GDM1 (cell line): ENCODE results near the gene MCTP2.

ENCODE experiments used
- DNase-seq: peaks from one replicate; lab custom pipeline; 2025; lab: John Stamatoyannopoulos, UW

The MCTP2 gene, protein sequence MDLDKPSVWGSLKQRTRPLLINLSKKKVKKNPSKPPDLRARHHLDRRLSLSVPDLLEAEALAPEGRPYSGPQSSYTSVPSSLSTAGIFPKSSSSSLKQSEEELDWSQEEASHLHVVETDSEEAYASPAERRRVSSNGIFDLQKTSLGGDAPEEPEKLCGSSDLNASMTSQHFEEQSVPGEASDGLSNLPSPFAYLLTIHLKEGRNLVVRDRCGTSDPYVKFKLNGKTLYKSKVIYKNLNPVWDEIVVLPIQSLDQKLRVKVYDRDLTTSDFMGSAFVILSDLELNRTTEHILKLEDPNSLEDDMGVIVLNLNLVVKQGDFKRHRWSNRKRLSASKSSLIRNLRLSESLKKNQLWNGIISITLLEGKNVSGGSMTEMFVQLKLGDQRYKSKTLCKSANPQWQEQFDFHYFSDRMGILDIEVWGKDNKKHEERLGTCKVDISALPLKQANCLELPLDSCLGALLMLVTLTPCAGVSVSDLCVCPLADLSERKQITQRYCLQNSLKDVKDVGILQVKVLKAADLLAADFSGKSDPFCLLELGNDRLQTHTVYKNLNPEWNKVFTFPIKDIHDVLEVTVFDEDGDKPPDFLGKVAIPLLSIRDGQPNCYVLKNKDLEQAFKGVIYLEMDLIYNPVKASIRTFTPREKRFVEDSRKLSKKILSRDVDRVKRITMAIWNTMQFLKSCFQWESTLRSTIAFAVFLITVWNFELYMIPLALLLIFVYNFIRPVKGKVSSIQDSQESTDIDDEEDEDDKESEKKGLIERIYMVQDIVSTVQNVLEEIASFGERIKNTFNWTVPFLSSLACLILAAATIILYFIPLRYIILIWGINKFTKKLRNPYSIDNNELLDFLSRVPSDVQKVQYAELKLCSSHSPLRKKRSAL

DNA sequence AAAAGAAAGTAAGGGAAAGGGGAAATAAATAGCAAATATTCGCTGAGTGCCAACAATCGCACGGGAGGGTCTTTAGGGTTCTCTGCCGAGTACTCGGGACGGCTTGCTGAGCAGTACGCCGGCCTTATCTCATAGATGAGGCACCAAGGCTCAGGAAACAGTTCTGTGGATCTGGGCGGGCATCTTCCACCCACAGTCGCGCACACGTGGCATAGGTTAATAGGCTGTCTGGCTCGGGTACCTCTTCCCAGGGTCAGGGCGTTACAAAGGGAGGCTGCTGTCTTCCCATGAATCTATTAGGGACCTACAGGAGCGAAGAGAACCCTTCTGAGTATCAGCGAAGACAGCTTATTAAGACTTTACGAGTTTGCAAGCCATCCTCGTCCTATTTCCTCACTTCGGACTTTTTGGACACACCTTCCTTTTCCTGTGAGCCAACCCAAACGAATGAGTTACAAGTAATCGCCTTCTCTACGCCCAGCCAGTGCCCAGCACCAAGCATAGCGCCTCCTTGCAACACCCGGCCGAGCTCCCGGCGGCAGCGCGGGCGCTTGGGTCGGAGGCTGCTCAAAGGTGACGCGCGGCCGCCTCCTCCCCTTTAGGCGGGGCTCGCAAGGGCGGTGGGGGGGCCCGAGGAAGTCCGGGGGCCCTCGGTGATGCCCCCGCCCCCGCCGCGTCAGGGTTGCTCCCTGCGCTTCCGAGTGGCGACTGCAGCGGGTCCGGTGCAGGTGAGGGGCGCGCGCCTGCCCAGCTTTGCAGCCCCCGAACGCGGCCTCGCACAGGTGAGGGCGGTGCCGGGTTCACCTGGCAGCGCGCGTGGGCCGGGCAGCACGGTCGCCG, at the start of gene MCTP2:
TSS of gene MCTP2 (plus strand) at position 679 of the 840 bp plus-strand sequence. CDS start 66,705 bp downstream, outside the sequence.
- peak; percentile 75 for DNase-seq

DNA sequence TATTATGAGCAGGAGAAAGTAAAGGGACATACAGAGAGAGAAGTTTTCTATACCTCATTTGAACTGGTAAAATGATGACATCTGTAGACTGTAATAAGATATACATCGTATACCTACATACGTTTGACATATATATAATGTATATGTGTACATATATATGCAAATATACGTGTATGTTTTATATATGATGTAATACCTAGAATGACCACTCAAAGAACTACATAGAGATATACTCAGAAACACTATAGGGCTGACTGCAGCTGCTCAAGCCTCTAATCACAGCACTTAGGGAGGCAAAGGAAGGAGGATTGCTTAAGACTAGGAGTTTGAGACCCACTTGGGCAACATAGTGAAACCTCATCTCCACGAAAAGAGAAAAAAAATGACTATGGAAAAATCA, 48.5 kb upstream of the MCTP2 start:
- no peak for DNase-seq

DNA sequence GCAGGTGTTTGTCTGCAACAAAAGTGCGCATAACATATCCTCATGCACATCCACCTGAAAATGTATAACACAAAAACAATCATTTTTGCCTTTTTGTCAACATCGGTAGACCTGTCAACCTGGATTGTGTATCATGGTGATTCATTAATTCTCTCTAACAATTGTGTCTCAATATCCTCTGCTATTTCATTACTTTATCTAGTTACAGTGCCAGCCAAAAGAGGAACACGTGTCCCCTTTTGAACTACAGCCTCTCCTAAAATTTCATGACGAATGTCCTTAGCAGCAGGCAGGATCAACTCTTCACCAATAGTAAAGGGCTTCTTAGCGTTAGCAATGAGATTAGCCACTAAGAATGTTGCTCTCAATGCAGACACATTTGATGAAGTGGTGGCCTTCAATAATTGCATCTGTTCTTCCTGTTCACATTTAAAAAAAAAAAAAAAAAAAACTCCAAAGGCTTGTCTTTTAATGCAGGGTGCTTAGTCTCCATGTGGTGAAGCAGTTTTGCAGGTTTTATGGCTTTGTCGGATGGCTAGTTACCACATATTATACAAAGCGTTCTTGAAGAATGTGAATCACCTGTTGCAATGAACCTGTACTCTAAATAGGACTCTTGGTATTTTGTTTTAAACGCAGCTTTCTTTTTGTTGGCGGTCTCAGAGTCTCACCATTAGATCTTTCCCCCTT, 45.7 kb upstream of the MCTP2 start:
- no peak for DNase-seq

DNA sequence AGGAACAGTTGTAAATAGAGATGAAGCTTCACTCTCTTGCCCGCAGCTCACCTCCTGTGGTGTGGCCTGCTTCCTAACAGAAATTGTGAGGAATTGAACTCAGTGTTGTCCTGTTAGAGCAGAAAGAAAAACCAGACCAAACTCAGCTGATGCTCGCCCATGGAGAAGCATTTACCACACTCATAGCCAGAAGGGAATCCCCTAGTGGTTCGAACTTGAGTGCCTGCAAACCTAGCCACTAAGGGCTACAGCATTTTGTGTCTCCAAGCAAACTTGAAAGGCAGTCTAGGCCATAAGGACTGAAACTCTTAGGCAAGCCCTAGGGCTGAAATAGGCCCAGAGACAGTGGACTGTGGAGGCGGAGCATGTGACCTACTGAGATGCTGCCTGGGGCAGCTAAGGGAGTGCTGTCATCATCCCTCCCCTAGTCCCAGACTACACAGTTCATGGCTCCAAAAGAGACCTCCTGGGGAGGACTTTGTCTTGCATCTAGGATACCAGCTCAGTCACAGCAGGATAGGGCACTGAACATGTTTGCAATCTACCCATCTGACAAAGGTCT, 44.5 kb upstream of the MCTP2 start:
- DNase-seq: no peak

DNA sequence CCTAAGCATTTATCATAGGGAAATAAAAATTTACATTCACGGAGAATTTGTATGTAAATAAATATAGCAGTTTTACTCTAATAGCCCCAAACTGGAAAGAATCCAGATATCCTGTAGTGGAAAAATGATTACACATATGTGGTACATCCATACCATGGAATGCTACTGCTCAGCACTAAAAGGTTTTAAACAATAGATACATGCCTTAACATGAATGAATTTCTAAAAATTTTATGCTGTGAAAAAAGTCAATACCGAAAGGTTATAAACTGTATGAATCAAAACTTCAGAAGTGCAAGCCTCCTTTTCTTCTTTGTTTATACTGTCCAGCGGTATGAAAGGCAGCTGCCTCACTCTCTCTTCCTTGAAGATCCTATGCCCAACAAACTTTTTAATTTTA, 37.5 kb upstream of the MCTP2 start:
- no peak for DNase-seq

DNA sequence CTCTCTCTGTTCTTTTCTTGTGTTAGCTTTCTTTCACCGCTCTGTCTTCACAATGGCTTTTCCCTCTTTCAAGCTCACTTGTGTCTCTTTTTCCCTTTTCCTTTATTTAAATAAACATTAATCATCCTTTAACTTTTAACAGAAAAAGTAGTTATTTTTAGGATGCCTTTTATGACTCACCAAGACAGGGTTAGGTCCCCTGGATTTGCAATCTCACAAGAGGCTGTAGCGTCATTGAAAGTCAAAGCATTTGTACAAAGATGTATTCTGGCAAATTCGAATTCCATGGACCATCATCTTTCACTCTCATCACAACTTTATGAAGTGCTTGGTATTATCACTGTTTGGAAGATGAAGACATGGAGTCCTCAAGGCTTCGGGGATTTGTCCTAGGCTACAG, 34.8 kb upstream of the MCTP2 start:
- no peak for DNase-seq

DNA sequence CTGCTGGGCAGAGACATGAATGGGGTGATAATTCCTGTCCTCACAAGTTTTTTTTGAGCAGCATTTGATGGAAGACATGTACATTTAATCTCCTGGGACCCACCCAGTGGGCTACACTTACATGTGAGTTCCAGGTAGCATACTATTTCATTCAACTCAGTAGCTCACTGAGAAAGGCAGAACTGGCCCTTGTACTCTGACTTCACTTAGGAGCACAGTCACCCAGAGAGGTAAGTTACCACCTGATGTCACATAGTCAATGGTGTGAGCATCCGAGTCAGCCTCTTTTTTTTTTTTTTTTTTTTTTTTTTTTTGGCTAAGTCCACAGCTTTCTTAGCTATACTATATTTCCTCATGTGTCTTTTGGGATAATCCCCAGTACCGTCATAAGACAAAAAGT, 32.7 kb upstream of the MCTP2 start:
- DNase-seq: no peak

DNA sequence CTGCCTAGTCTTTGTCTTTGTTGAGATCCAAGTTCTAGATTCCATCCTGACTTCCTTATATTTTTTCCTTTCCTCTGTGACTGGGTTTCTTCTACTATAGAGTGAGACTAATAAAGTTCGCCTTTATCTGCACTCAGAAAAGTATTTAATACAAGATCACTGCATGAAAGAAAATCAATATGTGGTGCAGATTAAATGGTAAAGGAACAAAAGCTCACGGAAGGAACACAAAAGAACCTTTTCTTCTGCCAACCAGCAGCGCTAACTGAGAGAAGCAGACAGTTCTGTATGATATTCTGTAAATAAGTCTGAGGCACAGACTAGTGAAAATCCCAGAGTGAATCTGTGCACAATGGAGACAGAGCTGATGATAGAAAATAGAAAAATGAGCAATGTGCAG, 31.6 kb upstream of the MCTP2 start:
- DNase-seq: no peak

DNA sequence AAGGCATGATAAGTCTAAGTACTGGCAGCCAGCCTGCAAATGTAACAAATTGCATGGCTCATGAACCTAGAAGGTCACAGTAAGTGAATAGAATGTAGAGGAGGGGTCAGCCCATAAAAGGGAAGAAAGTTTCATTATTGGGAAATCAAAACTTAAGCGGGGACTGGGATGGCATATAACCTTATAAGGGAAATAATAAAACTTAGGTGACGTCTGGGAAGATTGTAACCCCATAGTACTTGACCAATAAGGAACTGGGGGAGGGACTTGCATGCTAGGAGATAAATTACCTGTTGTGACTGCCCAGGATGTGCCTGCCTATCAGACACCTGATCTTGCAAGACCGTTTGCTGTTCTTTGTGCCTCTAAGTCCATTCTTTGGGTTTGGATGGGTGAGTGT, 28.1 kb upstream of the MCTP2 start:
- DNase-seq: no peak

DNA sequence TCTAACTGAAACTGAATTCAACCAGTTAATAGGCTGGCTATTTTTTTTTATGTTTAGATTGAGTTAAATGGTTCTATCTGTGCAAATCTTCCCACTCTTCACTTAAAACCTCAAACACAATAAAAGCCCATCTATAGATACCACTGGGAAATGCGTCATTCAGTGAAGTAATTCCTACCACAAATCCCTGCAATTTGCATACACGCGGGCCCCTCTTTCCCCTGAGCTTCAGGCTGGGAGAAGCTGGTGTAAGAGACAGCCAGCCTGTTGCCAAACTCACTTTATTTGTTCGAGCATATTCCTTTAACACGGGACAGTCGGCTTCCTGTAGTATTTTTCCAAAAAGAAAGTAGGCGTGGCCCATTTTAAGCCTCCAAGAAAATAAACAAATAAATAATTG, 26.0 kb upstream of the MCTP2 start:
- no peak for DNase-seq

DNA sequence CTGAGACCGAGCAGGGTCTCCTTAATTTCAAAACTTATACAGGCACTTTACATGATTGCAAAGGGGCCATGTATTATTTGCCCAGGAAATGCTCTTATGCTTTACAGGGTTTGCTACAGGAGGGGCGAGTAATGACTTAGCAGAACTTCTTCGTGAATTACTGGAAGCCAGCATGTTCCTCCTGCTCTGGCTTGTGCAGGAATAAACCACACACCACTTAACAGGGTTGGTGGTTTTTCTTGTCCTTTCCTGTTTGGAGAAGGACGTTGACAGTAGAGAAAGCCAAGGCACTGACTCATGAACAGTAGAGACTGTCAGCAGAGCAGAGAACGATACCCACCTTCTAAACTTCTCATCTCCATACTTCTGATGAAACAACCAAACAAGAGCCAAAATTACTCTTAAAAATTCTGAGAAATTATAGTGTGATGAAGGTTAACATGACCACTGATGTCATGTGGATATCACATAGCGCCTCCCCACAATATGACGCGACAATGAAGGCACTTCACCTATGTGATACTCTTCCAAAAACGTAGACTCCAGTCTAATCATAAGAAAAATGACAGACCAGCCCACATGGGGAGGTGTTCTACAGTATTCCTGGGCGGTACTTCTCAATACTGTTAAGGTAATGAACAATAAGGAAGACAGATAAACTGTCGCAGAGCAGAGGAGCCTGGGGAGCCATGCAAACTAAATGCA, 24.7 kb upstream of the MCTP2 start:
- peak; percentile 90 for DNase-seq

DNA sequence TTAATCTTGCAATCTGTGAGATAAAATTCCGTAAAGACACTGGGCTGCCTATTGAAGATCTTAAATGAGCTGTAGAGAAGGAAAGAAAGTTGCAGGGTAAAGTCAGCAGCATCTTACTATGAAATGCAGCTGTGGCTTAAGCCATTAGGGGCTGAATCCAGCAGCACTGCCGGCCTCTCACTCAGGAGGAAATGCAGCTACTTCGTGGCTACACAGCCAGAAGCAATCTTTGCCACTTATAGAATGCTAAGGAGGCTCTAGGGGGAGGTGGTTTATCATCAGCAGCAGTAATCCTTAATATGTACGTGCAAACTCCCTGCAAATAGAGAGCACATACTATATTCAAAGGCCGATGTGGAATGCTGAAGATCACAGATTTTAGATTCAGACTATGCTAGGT, 19.1 kb upstream of the MCTP2 start:
- peak; percentile 17 for DNase-seq

DNA sequence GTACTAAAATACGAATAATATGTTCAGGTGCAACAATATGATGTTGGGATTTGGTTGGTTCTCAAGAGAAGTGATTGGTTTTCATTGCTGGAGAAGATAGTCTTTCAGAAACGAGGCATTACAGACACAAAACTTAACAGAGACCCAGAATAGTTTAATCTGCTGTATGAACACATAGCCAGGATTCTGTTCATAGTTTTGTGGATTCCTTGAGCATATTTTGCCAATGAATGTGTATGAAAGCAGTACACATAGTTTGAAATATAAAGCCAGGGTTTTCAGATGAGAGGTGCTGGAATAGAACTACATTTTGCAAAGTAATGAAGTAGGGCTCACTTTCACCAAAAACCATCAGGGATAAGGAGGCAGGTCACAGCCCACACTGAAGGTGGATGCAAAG, 5.7 kb upstream of the MCTP2 start:
- DNase-seq: no peak

DNA sequence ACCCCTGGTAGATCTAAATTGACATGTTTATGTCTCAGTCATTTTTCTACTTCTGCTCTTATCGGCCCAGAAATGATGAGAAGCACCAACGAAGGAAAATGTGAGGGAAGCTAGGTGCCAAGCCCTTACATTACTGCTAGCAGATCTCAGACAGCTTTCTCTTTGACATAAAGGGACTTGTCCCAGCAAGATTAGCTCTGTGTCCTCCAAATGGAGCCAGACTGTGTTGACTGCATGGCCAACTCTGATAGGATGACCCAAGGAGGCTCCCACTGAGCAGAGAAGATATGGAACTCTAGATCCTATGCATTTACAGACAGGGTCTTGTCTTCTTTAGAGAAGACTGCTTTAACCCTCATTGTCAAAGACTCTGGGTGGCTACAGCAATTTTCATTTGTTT, 2.8 kb upstream of the MCTP2 start:
- DNase-seq: no peak

DNA sequence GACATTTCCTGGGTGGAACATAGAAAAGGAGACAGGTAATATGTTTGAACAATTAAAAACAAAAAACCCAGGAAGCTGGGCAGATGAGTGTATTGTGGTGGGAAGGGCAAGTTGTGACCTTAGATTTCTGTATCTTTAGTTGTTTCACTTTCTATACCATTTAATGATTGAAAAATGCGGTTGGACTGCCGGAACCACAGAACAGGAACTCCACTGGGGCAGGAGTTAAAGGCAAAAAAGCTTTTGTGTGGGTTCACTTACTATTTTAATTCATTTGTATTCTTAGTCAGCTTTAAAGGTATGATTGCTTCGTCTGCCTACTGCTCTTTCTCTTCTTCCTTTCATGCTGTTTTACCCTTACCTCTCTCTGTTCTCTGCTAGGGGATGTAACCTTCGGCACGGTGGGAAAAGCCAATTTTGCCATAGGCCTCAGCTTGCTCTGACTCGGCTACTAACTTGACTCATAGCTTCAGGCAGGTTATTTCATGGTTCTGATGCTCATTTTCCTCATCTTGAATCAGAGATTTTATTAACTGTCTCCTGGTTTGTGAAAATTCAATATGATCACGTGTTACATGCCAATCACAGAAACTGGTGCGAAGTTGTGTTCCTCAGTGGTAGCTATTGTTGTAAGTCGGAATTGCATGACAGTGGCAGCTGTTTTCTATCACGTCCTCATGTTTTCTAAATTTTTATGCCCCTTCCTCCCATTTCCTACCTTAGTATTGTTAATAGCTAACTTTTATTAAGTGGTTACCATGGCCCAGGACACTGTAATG, 1.6 kb upstream of the MCTP2 start:
- DNase-seq: no peak

DNA sequence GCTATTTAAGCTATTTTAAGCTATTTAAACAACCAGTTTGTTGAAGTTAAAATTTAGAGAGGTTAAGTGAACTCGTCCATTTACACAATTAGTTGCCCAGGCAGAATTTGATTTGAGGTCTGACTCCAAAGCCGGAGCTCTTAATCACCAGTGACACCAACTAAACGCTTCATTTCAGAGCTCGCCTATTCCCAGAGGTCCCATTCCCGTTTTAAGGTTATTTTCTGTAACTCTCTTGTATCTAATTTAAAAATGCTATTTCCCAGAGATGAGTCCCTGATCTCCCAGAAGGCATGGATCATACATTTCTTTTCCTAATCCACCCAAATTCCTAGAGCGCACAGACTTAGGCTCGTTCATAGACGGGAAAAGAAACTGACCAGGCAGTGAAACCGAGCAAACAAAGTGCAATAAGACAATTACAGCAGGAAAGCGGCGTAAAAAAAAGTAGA, 904 bp upstream of the MCTP2 start:
- DNase-seq: no peak

DNA sequence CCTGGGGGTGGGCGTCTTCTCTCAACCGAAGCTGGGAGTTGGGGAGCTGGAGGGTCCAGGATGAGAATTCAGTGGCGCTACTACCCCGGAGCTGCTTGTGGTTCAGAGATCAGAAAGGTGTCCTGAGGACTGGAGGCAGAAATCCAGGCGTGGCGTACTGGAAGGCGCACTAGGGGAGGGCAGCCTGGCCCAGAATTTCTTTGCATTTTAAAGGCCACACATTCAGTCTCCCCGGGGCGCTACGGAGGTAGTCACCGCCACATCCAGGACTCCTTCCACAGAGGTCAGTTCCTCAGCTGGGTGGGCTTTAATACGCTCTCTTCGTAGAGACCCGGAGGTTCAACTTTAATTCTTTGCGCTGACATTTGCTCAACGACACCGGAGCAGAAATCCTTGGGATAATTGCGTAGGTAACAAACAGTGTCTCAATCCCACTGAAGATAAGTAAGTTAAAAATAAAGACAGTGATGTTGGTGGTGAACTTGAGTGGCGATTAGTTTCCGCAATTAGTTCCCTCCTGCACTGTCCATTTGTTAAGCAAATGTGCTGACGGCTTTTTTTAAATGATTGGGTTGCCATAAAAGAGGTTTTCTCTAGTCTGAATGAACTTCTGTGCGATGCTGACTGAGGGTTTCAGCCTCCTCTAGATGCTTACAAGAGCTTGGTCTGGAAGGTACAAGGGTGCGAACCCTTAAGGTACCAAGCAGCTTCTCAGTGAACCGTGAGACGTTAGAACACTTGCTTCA, 535 bp downstream of the MCTP2 start:
- DNase-seq: no peak

DNA sequence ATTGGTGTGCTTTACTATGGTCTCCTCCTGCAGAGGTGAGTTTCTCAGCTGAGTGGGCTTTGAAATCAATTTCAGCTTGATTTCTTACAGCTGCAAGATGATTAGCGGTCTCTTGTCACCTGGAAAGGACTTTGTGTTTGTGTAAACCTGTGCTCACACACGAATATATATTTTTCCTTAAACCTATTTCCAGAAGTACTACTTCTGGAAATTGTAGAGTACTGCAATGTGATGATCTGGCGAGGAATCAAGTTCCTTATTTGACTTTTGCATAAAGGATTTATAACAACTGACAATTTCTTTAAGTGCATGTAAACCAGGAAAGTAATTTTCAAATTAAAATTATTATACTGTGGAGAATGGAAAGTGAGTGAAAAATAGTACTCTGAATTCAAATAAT, 2.1 kb downstream of the MCTP2 start:
- DNase-seq: no peak

DNA sequence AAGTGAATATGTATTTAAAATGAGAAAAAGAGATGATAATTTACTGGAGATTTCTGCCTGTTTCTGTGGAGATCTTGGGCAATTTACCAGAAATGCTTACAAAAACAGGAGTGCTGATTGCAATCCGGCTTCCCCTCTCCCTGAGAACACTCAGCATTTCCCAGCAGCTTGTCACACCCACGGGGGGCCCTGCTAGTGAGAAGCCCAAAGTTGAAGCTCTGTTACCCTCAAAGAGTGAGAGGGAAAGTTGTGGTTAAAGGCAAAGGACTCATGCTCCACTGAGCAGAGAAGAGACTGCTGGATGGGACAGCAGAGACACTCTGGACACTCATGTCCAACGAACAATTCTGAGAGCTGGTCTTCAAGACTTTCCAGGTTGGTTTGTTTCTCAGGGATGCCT, 2.9 kb downstream of the MCTP2 start:
- no peak for DNase-seq
